Fibroblast of lung (primary cell): Measurements from ENCODE around the gene ZGRF1.
A peak's percentile ranks its signal among the peaks of the same experiment; 100 is the strongest.

Experiments
- EZH2 ChIP-seq: IDR thresholded peaks from 2 replicates; pipeline ENCODE4 v1.5.1; 2012; ENCODE audit warnings: low read length, control low read depth, mild to moderate bottlenecking; ENCODE audit errors: missing control alignments
- TF ChIP-seq, protein P1 (sequence below), 2 donors: IDR thresholded peaks in 1 of 2; conservative IDR thresholded peaks in 1 of 2; 1 replicate in 1 of 2; 2 replicates in 1 of 2; pipeline ENCODE4 v1.5.1; 2011 to 2012; ENCODE audit warnings: low read length in 2 of 2, control low read depth in 1 of 2, inconsistent platforms in 1 of 2, low read depth in 1 of 2, mild to moderate bottlenecking in 1 of 2

DNA sequence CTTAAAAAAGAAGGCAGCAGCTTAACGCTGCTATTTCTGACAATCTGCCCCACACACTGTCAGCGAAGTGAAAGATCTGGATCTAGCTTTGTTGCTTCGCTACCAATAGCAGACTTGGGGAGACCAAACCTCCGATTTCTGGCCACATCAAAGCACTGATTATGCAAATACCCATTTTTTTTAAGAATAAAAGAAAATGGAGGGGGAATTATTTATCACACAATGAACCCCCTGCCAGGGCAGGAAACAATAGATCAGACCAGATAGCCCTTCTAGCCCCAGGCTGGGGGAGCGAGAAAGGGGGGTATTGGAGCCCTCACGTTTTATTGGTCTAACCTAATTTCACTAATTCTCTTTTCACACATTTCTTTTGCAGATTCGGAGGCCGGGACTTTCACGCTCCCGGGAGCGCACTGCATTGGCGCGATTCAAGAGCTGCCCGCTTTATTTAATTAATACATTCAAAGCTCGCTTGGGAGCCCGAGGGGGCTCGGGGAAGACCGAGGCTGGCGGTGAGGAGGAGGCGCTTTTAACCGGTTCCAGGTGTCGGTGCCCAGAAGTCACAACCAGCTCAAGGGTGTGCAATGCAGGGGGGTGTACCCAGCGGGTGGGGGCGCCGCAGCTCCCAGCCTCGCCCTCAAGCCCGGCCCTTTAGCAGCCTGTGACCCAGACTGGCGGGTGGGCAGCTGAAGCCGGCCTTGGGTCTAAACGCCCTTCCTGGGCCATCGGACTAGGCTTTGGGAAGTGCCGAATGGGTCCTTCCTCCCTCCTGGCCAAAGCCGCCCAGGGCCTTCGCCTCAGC is 126.2 kb downstream of the ZGRF1 start:
- TF ChIP-seq, protein P1, sequence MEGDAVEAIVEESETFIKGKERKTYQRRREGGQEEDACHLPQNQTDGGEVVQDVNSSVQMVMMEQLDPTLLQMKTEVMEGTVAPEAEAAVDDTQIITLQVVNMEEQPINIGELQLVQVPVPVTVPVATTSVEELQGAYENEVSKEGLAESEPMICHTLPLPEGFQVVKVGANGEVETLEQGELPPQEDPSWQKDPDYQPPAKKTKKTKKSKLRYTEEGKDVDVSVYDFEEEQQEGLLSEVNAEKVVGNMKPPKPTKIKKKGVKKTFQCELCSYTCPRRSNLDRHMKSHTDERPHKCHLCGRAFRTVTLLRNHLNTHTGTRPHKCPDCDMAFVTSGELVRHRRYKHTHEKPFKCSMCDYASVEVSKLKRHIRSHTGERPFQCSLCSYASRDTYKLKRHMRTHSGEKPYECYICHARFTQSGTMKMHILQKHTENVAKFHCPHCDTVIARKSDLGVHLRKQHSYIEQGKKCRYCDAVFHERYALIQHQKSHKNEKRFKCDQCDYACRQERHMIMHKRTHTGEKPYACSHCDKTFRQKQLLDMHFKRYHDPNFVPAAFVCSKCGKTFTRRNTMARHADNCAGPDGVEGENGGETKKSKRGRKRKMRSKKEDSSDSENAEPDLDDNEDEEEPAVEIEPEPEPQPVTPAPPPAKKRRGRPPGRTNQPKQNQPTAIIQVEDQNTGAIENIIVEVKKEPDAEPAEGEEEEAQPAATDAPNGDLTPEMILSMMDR (conservative IDR thresholded peaks at IDR 0.05 in 1 of 2, IDR thresholded peaks at IDR 0.05 in 1 of 2; ENCODE audit: low read depth in 1 of 2, low read length in 2 of 2), result no peak
- peak; percentile 68 for TF ChIP-seq EZH2
